Measurements from ENCODE around the gene LRRC4C.
A peak's percentile ranks its signal among the peaks of the same experiment; 100 is the strongest.

LRRC4C gene

GRCh38 chr11:41459465-41460401, at the start of gene LRRC4C:
Gene LRRC4C (minus strand): TSS chr11:41459652.
- no peak for FAIRE-seq

- no peak for FAIRE-seq
Measured at GRCh38 chr11:41508121-41508520, 48.7 kb upstream of the LRRC4C start.

- FAIRE-seq: no peak
Measured at GRCh38 chr11:41499429-41499828, 40.0 kb upstream of the LRRC4C start.

GRCh38 chr11:41498726-41499125, 39.3 kb upstream of the LRRC4C start:
- FAIRE-seq: peak; percentile 91

- no peak for FAIRE-seq
Measured at GRCh38 chr11:41497974-41498373, 38.5 kb upstream of the LRRC4C start.

GRCh38 chr11:41494716-41495115, 35.3 kb upstream of the LRRC4C start:
- no peak for FAIRE-seq

GRCh38 chr11:41486424-41486823, 27.0 kb upstream of the LRRC4C start:
- FAIRE-seq: no peak

- no peak for FAIRE-seq
Measured at GRCh38 chr11:41483956-41484355, 24.5 kb upstream of the LRRC4C start.

- no peak for FAIRE-seq
Measured at GRCh38 chr11:41479179-41479578, 19.7 kb upstream of the LRRC4C start.

- peak; percentile 89 for FAIRE-seq
Measured at GRCh38 chr11:41461057-41461681, 1.7 kb upstream of the LRRC4C start.

GRCh38 chr11:41458641-41459040, 811 bp downstream of the LRRC4C start:
- FAIRE-seq: no peak

- FAIRE-seq: no peak
Measured at GRCh38 chr11:41458154-41458553, 1.3 kb downstream of the LRRC4C start.

GRCh38 chr11:41457216-41458014, 2.0 kb downstream of the LRRC4C start:
- no peak for FAIRE-seq

GRCh38 chr11:41456269-41456668, 3.2 kb downstream of the LRRC4C start:
- no peak for FAIRE-seq

GRCh38 chr11:41451011-41451410, 8.4 kb downstream of the LRRC4C start:
- FAIRE-seq: no peak

GRCh38 chr11:41449483-41450050, 9.9 kb downstream of the LRRC4C start:
- FAIRE-seq: no peak

GRCh38 chr11:41446566-41446965, 12.9 kb downstream of the LRRC4C start:
- no peak for FAIRE-seq

- no peak for FAIRE-seq
Measured at GRCh38 chr11:41446107-41446506, 13.3 kb downstream of the LRRC4C start.

- FAIRE-seq: no peak
Measured at GRCh38 chr11:41437006-41437490, 22.4 kb downstream of the LRRC4C start.

GRCh38 chr11:41435531-41435930, 23.9 kb downstream of the LRRC4C start:
- FAIRE-seq: no peak

GRCh38 chr11:41431784-41432183, 27.7 kb downstream of the LRRC4C start:
- FAIRE-seq: no peak

- no peak for FAIRE-seq
Measured at GRCh38 chr11:41419901-41420300, 39.6 kb downstream of the LRRC4C start.
